DMS79 (cell line): ENCODE measurements around the gene SCUBE1.

Experiments used
- DNase-seq: peaks from one replicate; lab custom pipeline; 2025; lab: John Stamatoyannopoulos, UW

The SCUBE1 gene

DNA sequence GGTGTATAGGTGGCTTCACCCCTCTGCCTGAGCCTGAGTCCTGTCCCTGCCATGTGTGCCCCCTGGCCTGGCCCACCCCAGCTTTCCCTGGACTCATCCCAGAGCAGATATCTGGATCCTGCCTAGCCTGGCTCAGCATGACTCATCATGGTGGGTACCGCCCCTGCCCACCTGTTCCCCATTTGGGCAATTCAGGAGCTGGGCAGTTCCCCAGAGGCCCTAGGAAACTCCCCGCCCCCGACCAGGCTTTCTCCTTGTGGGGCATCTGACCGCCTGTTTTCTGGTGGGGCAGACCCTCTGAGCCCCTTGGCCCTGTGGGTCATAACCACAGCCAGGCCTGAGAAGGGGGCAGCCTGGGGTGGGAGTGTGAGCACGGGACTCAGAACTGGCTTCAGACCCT, 187.4 kb downstream of the SCUBE1 start:
- DNase-seq: no peak

DNA sequence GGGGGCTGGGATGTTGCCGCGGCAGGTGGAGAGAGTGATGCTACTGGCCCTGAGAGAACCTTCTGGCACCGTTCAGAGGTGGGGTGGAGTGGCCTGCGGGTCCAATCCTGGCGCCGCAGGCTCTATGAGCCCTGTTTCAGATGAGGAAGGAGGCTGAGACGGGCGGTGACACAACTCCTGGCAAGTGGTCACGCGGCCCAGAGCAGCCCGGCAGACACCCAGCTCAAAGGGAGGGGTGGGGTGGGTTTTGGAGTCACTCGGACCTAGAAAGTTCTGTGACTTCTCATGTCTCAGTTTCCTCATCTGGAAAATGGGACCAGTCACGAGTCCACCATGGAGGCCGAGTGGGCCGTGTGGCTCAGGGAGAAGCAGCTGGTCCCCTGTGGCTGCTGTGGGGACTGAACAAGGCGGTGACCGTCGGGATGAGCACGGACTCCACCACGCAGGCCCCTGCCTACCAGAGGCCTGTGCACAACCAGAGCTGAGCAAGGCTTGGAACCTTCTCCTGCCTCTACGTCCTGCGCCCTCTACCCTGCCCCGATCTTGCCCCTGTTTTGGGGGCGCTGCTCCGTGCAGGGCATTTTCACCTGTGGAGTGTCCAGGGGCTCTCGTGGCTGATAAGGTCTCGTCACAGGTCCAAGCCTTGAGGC, 188.2 kb downstream of the SCUBE1 start:
- DNase-seq: no peak

DNA sequence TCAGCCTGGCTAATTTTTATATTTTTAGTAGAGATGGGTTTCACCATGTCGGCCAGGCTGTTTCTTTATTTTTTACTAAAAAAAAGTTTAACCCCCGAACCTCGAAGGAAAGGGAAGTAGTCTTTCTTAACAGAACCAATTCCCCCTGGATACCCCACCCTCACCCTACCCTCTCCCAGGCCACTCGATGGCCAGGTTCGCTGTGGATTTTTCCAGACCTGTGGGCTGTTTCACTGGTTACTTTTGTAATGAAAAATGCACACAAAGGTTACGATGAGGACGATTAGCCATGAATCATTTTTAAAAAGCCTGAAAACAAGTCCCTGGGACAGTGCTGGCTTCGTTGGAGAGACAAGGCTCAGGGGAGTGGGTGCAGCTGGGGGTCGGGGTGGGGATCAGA, 189.3 kb downstream of the SCUBE1 start:
- no peak for DNase-seq

DNA sequence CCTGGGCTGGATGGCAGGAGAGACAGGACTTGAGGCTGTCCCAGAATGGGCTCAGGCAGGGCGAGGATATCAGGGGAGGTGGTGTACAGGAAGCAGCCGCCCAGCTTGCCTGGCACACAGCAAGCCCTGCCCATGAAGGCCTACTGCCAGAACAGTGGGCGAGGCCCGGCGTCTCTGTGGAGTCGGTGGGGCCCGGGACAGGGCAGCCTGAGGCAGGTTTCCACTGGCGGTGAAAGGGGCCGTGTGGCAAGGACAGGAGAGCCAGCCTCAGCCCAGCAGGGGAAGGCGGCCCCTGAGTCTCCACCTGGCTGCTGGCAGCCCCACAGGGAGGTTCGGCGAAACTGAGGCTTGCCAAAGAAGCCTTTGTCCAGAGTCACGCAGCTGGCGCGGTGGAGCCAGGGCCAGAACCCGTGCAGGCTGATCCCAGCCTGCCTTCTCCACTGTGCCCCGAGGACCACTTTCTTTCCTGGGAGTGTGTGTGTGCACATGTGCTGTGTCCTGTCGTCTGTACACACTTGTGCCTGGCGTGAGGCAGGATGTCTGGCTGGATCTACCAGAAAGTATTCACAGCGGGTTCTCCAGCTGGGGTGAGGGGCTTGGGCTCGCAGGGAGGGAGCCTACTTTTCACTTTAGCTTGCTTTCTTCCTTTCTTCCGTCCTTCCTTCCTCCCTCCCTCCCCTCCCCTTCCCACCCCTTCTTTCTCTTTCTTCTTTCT, 190.7 kb downstream of the SCUBE1 start:
- no peak for DNase-seq

DNA sequence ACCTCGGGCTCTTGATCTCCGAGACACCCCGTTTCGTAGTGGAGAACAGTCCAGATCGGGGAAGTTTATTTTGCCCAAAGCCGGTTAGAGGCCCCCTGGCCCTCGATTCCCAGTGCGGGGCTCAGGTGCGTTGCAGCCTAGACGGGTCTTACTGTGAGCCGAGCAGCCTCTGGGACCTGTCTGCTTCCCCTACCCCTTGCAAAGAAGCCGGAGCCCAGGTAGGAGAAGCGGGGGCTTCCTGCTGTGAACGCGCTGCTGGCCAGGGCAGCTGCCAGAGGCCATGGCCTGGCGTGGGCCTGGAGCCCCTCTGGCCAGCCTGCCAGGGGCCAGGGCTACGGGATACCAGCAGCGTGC, 191.2 kb downstream of the SCUBE1 start:
- no peak for DNase-seq

DNA sequence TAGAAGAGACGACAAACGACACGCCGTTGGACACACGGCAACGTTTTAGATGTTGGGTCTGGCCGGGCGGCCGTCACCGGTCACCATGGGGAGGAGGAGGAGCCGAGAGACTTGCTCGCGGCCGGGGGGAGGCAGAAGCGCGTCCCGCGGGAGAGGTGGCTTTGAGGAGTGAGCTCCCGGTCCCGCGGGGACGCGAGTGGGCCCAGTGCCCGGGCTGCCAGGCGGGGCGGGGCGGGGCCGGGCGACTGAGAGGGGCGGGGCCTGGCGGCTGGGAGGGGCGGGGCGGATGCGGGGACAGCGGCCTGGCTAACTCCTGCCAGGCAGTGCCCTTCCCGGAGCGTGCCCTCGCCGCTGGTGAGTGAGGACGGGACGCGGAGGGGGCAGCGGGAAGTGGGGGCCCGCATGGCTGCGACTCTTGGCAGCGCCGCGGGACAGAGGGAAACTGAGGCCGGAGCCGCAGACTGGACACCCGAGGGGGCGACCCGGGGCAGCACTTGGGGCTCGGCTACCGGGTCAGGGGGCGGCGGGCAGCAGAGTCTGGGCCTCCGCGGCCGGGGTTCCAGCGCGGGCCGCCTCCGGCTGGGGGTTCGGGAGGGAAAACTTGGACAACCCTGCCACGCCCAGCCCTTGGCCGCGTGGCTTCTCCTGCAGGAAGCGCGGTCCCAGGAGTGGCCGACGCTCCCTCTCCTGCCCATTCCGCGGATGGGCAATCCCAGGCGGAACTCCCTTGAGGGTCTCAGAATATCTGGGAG, 191.7 kb downstream of the SCUBE1 start, which contains the start of gene TSPO:
Gene TSPO, plus strand, starts transcription at position 309 of the 752 bp plus-strand sequence. CDS start 7,680 bp downstream, outside the sequence.
- DNase-seq: no peak

DNA sequence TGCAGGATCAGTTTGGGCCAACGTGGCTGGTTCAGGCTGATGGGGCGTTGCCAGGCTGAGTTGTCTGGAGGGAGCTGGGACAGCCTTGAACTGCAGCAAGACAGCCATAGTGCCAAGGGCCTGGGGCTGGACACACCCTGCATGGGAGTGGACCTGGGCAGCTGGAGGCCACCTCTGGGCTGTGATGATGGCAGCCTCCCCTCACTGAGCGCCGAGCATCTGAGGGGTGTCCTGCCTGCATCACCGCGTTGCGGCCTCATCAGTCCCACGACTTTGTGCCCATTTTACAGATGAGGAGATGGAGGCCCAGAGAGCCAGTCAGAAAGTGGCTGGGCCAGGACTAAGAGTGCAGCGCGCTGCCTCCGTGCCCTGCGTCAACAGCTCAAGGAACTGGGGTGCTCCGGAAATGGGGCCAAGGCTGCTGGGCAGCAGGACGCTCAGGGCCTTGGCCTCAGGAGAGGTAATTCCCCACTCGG, 192.4 kb downstream of the SCUBE1 start:
- no peak for DNase-seq

DNA sequence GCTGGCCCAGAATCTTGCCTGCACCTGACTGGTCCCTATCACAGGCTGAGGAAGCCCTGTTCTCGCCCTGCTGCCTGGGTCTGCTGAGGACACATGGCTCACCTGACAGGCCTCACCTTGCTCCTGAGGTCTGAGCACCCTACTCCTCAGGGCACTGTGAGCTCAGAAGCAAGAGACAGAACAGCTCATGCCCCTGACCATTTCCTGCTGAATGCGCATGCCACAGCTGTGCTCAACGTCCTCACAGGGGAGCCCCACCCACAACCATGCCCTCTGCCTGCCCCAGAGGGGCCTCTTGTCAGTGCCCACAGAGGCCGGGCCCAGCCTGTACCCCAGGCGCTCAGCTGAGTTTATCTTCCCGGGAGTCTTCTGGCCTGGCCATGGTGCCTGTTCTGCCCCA, 194.6 kb downstream of the SCUBE1 start:
- DNase-seq: no peak

DNA sequence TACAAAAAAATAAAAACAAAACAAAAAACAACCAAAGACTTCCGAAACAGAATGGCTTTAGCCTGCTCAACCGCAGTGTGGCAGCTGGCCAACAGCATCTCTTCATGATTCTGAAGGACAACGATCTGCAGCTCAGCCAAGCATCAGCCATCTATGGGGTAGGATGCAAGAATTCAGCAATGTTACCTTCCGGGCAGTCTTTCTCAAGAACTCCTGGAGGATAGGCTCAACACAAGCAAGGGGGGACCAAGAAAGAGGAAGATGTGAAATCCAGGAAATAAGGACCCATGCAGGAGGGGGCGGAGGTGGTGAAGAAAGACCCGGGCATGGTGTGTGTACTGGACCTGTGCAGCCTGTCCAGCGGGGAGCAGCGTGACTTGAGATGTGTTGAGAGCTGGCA, 195.4 kb downstream of the SCUBE1 start:
- no peak for DNase-seq
